ENCODE measurements around the gene C5orf22.
"Not testable (repeated sequence)": the region's sequence is repeated elsewhere in the genome, so short reads cannot be mapped to it uniquely, and the experiment has no call there.

The C5orf22 gene

GRCh38 chr5:31554552-31554951 is 22.5 kb downstream of the C5orf22 start:
- no peak for DNase-seq

DNA sequence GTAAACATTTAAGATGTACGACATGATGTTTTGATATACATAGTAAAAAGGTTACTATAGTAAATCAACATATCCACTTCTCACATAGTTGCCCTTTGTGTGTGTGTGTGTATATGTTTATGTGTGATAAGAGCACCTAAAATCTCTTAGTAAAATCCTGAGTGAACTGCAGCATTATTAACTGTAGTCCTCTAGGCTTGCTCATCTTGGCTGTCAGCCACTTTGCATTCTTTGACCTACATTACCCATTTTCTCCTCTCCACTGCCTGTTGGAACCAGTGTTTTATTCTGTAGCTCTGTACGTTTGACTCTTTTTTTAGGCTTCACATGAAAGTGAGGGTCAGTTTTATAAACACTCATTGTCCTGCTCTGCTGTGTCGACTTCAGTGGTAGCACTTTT is 24.4 kb downstream of the C5orf22 start:
- DNase-seq, result no peak

- no peak for DNase-seq
Measured at GRCh38 chr5:31559942-31560341, 27.8 kb downstream of the C5orf22 start.

GRCh38 chr5:31561946-31562345 is 29.8 kb downstream of the C5orf22 start:
- DNase-seq, result no peak

GRCh38 chr5:31563216-31563615 is 31.1 kb downstream of the C5orf22 start:
- no peak for DNase-seq

GRCh38 chr5:31566362-31566761 is 34.3 kb downstream of the C5orf22 start:
- not testable (repeated sequence) for DNase-seq

DNA sequence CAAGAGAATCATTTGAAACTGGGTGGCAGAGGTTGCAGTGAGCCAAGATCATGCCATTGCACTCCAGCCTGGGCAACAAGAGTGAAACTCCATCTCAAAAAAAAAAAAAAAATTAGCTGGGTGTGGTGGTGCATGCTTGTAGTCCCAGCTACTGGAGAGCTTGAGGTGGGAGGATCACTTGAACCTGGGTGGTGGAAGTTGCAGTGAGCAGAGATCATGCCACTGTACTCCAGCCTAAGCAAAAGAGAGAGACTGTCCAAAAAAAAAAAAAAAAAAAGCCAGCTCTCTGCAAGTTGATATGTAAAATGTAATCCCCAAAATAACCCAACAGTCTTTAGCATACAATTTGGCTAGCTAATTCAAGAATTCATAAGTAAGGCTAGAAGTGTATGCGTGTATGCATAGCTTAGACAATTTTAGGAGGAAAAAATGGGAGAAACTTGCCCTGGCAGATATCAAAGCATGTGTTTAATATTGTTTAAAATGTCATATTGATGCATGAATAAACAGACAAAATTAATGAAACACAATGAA is 36.3 kb downstream of the C5orf22 start:
- no peak for DNase-seq

- DNase-seq, result no peak
Measured at GRCh38 chr5:31569068-31569467, 37.0 kb downstream of the C5orf22 start.

GRCh38 chr5:31573494-31574142 is 41.5 kb downstream of the C5orf22 start:
- no peak for DNase-seq

- DNase-seq, result no peak
Measured at GRCh38 chr5:31574772-31575171, 42.7 kb downstream of the C5orf22 start.

- no peak for DNase-seq
Measured at GRCh38 chr5:31577438-31577837, 45.3 kb downstream of the C5orf22 start.

DNA sequence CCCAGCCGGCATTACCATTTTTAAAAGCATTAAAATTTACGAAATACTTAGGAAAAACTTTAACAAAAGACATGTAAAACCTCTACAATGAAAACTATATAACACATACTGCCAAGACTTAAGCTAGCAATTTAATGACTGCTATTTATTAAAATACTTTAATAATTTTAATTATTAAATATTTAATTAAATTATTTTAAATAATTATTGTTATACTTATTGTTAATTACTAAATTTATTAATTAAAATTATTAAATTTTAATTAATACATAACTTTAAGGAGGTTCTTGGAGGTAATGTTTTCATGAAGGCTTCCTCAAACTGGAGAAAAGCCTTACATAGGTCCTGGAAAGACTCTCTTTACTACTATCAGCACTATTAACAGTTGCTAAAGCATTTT is 47.5 kb downstream of the C5orf22 start:
- no peak for DNase-seq

- peak in 1 of 14 donors; percentile 9 for DNase-seq
Measured at GRCh38 chr5:31581498-31582099, 49.5 kb downstream of the C5orf22 start.

- no peak for DNase-seq
Measured at GRCh38 chr5:31583129-31583528, 51.0 kb downstream of the C5orf22 start.

DNA sequence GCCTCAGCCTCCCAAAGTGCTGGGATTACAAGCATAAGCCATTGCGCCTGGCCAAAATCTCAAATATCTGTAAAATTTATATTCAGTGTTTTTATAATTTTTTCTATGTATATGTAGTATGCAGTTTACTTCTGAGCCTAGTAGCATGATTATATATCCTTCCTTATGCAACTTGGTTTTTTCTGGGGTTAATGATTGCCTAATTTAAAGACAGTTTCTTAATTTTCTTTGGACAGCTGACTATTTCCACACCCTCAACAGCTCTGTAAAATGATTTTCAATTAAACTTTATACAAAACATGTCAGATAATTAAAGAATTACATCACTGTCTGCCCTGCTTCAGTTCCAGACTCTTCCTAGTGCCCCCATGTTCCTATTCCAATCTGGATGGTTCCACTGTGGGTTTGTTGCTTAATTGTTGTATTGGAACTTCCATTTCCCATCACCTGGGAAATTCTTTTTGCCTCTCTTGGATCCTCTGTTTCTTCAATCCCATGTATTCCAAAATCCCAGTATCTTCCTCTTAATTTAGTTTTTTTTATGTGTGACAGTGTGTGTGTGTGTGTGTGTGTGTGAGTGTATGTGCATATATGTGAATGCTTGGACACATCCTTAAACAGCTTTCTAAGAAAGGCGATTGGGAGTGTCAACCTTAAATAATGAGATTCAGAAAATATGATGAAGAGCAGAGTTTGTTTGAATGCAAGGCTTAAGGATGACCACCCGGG is 53.2 kb downstream of the C5orf22 start:
- DNase-seq, result no peak

DNA sequence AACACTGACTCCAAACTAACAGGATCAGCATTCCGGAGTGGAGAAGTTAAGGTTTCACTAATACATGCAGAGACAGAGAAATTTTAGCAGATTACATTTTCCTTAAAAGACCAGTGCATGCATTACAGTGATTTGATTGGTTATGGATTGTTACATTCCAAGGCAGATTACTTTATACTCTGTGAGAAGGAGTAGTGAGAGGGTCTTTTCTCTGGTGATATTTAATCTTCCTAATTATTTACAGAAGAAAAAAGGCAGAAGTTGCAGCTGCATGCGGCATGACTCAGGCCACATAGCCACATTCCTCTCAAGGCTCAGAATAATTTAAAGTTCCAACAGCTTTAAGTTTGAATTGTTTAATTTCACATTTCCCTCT is 53.8 kb downstream of the C5orf22 start:
- DNase-seq, result no peak

GRCh38 chr5:31587546-31587945 is 55.4 kb downstream of the C5orf22 start:
- no peak for DNase-seq

DNA sequence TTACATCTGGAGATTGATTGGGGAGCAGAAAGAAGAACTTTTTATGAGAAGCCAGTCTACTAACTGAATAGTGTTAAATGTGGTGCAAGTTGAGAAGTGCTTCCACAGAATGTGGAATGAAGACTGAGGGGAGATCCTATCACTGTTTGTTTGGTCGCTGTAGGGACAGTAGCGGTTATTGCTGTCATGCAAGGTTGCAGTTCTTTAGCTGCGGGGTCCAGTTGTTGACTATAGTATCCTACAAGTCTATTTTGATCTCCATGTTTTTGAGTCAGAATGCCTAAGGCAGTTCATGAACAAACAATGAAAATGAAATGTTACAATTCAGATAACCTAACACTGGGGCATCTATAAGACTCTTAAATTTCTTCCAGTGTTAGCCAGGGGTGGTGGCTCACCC is 61.6 kb downstream of the C5orf22 start:
- no peak for DNase-seq

DNA sequence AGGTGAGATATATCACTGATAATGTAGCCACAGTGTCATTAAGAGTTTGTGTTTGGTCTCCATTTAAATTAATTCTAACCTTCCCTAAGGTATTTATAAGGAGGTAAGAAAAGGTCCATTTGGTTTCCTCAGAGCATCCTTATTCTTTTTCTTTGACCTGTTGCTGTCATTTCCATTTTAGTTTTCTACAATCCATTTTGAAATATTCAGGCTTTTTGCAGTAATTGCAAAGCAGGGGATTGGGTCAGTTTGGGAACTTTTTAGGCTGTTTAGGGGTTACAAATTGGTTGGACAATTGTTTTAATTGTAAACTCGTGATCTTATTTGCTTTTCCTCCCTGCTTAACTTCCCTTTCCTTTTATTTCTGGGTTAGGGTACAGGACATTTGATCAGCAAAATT is 64.3 kb downstream of the C5orf22 start:
- no peak for DNase-seq

GRCh38 chr5:31598640-31599611 is 66.8 kb downstream of the C5orf22 start:
- no peak for DNase-seq

GRCh38 chr5:31602305-31602704 is 70.2 kb downstream of the C5orf22 start:
- not testable (repeated sequence) for DNase-seq

DNA sequence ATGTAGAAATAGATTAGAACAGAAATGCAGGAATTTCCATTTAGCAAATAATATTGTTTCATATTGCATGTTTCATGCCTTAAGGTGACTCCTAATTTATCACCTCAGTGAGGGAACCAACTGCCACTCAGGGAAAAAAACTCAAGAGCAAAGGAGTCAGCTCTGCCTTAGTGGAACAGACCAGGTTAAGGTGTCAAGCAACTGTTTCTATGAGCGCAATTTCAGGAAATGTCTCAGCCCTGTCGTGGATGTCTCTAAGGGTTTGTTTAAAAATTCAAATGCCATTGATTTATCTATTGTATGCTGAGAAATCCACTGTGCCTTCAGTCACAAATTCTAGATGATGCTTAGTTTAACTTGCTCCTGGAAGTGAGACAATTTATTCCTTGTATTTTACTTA is 72.1 kb downstream of the C5orf22 start:
- DNase-seq, result no peak

All from C1 segment of cervical spinal cord (tissue), 14 donors.